ENCODE measurements around the gene PPM1E.
A peak's percentile ranks its signal among the peaks of the same experiment; 100 is the strongest.
"Not testable (repeated sequence)": the region's sequence is repeated elsewhere in the genome, so short reads cannot be mapped to it uniquely, and the experiment has no call there.

PPM1E gene

GRCh38 chr17:58913971-58914769 is 158.5 kb downstream of the PPM1E start:
- Mint-ChIP-seq H3K27ac (no peak overlapping the region), H3K4me3 (no peak overlapping the region), H3K9me3 (peaks cover 3 to 9% of the 10 kb centered on the region in 2 donors), H3K4me1 (no peaks in the 10 kb centered on the region), H3K27me3 (peaks cover 6% of the 10 kb centered on the region in 2 donors), H3K36me3 (no peaks in the 10 kb centered on the region)
- ATAC-seq (replicated peaks) (peak; percentile 49 to 63), DNase-seq (no peak)

DNA sequence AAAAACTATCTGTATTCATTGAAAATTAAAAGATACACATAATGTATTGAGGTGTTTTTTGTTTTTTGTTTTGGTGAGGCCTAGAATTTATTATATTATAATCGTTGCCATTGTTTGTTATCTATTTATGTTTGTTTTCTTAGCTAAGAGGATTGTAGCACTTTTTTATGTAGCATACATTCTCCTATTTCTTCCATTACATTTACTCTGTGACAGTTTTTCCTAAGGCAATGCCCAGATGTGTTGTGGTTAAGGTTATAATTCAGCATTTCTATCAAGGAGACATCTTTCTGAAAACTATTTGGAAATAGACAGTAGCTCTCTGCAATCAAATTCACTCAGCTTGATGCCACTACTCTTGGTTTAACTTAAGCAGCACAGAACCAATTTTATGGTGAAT is 161.6 kb downstream of the PPM1E start:
- no peak overlapping the region for H3K4me3 Mint-ChIP-seq
- H3K27ac Mint-ChIP-seq: no peak overlapping the region
- H3K36me3 Mint-ChIP-seq: no peaks in the 10 kb centered on the region
- no peak for ATAC-seq (replicated peaks)
- DNase-seq: no peak
- H3K27me3 Mint-ChIP-seq: no peaks in the 10 kb centered on the region
- peaks cover 11 to 15% of the 10 kb centered on the region in 2 donors for H3K4me1 Mint-ChIP-seq
- H3K9me3 Mint-ChIP-seq: peaks cover 0 to 2% of the 10 kb centered on the region in 2 donors

DNA sequence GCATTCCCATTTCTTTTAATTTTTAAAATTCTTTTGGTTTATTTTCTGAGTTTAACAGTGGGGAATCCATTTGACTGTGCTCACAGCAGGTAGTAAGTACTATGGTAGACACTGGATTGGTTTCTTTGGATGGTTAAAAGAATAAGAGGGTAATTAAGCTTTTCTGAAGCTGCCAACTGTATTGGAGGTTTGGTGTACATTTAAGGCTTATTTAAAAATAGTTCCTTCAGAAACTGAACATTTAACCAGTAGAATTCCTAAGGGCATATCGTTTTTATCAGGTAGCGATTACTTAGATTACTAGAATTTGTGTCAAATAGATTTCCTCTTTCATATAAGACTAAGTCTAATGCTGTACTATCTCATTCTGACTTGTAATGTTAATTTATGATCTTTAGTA is 162.4 kb downstream of the PPM1E start:
- DNase-seq (no peak), ATAC-seq (replicated peaks) (no peak)
- no peak overlapping the region for H3K27ac Mint-ChIP-seq
- H3K4me3 Mint-ChIP-seq: no peak overlapping the region
- H3K9me3 Mint-ChIP-seq: no peaks in the 10 kb centered on the region
- H3K36me3 Mint-ChIP-seq: no peaks in the 10 kb centered on the region
- peaks cover 11 to 15% of the 10 kb centered on the region in 2 donors for H3K4me1 Mint-ChIP-seq
- no peaks in the 10 kb centered on the region for H3K27me3 Mint-ChIP-seq

DNA sequence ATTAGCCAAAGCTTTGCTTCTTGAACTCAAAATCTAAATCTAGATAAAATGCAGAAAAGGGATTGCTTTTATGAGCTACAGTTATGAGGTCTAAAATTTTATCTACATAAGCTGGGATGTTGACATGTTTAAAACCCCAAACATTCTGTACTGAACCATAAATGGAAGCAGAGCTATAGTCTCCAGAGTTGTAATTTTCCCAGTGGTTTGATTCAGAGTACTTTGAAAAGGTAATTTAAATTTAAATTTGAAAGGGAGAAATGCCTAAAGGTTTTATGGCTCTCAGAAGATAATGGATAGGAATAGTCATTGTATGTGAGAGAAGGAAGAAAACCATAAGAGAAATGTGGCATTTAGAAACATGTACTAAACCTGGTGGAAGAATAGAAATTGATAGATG is 163.2 kb downstream of the PPM1E start:
- Mint-ChIP-seq H3K27me3 (no peaks in the 10 kb centered on the region), H3K27ac (no peak overlapping the region), H3K4me3 (no peak overlapping the region), H3K9me3 (no peaks in the 10 kb centered on the region), H3K4me1 (peaks cover 11 to 15% of the 10 kb centered on the region in 2 donors), H3K36me3 (no peaks in the 10 kb centered on the region)
- DNase-seq (no peak), ATAC-seq (replicated peaks) (no peak)

GRCh38 chr17:58920773-58921172 is 165.1 kb downstream of the PPM1E start:
- Mint-ChIP-seq H3K4me3 (no peak overlapping the region), H3K4me1 (peaks cover 11 to 15% of the 10 kb centered on the region in 2 donors), H3K36me3 (no peaks in the 10 kb centered on the region), H3K27me3 (no peaks in the 10 kb centered on the region), H3K27ac (no peak overlapping the region), H3K9me3 (no peaks in the 10 kb centered on the region)
- DNase-seq: no peak
- peak in 1 of 2 donors; percentile 51 for ATAC-seq (replicated peaks)

DNA sequence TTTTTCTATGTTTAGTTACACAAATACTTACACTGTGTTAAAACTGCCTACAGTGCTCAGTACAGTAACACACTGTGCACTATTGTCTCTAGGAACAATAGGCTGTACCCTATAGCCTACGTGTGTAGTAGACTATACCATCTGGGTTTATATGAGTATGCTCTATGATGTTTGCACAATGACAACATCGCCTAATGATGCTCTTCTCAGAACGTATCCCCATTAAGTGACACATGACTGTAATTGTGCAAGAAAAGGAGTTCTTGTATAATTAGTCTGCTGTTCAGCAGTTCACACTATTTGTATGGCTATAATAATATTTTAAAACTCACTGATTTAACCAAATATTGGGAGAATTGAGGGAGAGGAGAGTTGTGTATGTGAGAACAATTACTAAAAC is 177.3 kb downstream of the PPM1E start:
- DNase-seq (no peak), ATAC-seq (replicated peaks) (no peak)
- Mint-ChIP-seq H3K36me3 (no peaks in the 10 kb centered on the region), H3K4me1 (no peaks in the 10 kb centered on the region), H3K27ac (no peak overlapping the region), H3K27me3 (peaks cover 0 to 14% of the 10 kb centered on the region in 2 donors), H3K4me3 (no peak overlapping the region), H3K9me3 (no peaks in the 10 kb centered on the region)

- Mint-ChIP-seq H3K27ac (no peak overlapping the region), H3K27me3 (peaks cover 0 to 12% of the 10 kb centered on the region in 2 donors), H3K4me1 (no peaks in the 10 kb centered on the region), H3K4me3 (no peak overlapping the region), H3K36me3 (no peaks in the 10 kb centered on the region), H3K9me3 (no peaks in the 10 kb centered on the region)
- no peak for ATAC-seq (replicated peaks)
- DNase-seq: no peak
Observed at GRCh38 chr17:58936295-58936694, 180.6 kb downstream of the PPM1E start.

DNA sequence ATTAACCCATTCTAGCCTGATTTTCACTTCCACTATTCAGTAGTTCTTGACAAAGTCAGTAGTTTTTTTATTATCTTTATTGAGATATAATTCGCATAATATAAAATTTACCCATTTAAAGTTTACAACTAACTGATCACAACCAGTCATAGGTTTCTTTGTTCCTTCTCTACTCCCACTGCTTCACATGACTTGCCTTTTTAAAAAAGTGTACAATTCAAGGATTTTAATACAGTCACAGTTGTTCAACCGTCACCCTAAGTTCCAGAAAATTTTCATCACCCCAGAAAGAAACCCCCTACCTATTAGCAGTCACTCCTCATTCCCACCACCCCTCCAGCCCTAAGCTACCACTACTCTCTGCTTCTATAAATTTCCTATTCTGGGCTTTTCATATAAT is 188.5 kb downstream of the PPM1E start:
- peaks cover 2 to 13% of the 10 kb centered on the region in 2 donors for H3K36me3 Mint-ChIP-seq
- peaks cover 11 to 17% of the 10 kb centered on the region in 2 donors for H3K9me3 Mint-ChIP-seq

GRCh38 chr17:58947411-58947810 is 191.8 kb downstream of the PPM1E start:
- peaks cover 27 to 28% of the 10 kb centered on the region in 2 donors for H3K9me3 Mint-ChIP-seq

More for the DNA sequence above, 188.5 kb downstream of the PPM1E start:
- peaks cover 9 to 26% of the 10 kb centered on the region in 2 donors for H3K4me1 Mint-ChIP-seq
- peaks cover 9 to 16% of the 10 kb centered on the region in 2 donors for H3K27me3 Mint-ChIP-seq
- ATAC-seq (replicated peaks) (no peak), DNase-seq (no peak)
- H3K27ac Mint-ChIP-seq: no peak overlapping the region
- H3K4me3 Mint-ChIP-seq: no peak overlapping the region

GRCh38 chr17:58947824-58948223 is 192.2 kb downstream of the PPM1E start:
- Mint-ChIP-seq H3K36me3 (peaks cover 9 to 27% of the 10 kb centered on the region in 2 donors), H3K27ac (no peak overlapping the region), H3K27me3 (peaks cover 9 to 16% of the 10 kb centered on the region in 2 donors), H3K4me1 (peaks cover 9 to 26% of the 10 kb centered on the region in 2 donors), H3K4me3 (peak overlapping the region in 1 of 2 donors; percentile 36), H3K9me3 (peaks cover 27 to 28% of the 10 kb centered on the region in 2 donors)
- peak in 1 of 2 donors; percentile 38 for ATAC-seq (replicated peaks)
- DNase-seq: no peak

More at GRCh38 chr17:58947411-58947810, 191.8 kb downstream of the PPM1E start:
- DNase-seq: no peak
- Mint-ChIP-seq H3K4me1 (peaks cover 9 to 26% of the 10 kb centered on the region in 2 donors), H3K27ac (no peak overlapping the region), H3K27me3 (peaks cover 9 to 16% of the 10 kb centered on the region in 2 donors), H3K4me3 (no peak overlapping the region), H3K36me3 (peaks cover 9 to 27% of the 10 kb centered on the region in 2 donors)
- ATAC-seq (replicated peaks): peak; percentile 45 to 70

DNA sequence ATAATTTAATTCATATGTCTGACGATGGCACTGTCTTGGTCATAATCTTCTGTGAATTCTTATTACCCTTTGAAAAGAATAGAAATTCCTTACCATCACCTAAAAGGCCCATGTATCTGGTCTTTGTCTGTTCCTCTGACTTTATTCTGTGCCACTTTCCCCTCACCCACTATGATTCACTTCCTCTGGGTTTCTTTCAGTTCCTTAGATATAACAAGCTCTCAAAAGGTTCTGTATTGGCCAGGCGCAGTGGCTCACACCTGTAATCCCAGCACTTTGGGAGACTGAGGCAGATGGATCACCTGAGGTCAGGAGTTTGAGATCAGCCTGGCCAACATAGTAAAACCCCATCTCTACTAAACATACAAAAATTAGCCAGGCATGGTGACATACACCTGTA is 198.7 kb downstream of the PPM1E start:
- not testable (repeated sequence) for H3K27ac Mint-ChIP-seq, H3K4me3 Mint-ChIP-seq, DNase-seq, H3K27me3 Mint-ChIP-seq
- peak; percentile 91 to 92 for ATAC-seq (replicated peaks)
- Mint-ChIP-seq H3K4me1 (peaks cover 9 to 15% of the 10 kb centered on the region in 2 donors), H3K36me3 (peaks cover 9 to 12% of the 10 kb centered on the region in 2 donors), H3K9me3 (peaks cover 14 to 17% of the 10 kb centered on the region in 2 donors)

GRCh38 chr17:58956997-58957724 is 201.5 kb downstream of the PPM1E start:
- peaks cover 0 to 7% of the 10 kb centered on the region in 2 donors for H3K9me3 Mint-ChIP-seq
- no peaks in the 10 kb centered on the region for H3K27me3 Mint-ChIP-seq
- ATAC-seq (replicated peaks) (no peak), DNase-seq (no peak)
- peaks cover 9 to 15% of the 10 kb centered on the region in 2 donors for H3K4me1 Mint-ChIP-seq
- peaks cover 0 to 4% of the 10 kb centered on the region in 2 donors for H3K36me3 Mint-ChIP-seq
- H3K4me3 Mint-ChIP-seq: no peak overlapping the region
- no peak overlapping the region for H3K27ac Mint-ChIP-seq

- not testable (repeated sequence) for H3K27me3 Mint-ChIP-seq; H3K27ac Mint-ChIP-seq; H3K4me3 Mint-ChIP-seq; H3K9me3 Mint-ChIP-seq; DNase-seq; H3K36me3 Mint-ChIP-seq; ATAC-seq (replicated peaks)
- H3K4me1 Mint-ChIP-seq: peaks cover 9 to 15% of the 10 kb centered on the region in 2 donors
Observed at GRCh38 chr17:58957725-58958073, 202.0 kb downstream of the PPM1E start.

GRCh38 chr17:58960068-58960467 is 204.4 kb downstream of the PPM1E start:
- H3K27ac Mint-ChIP-seq: no peak overlapping the region
- H3K4me3 Mint-ChIP-seq: no peak overlapping the region
- ATAC-seq (replicated peaks): no peak
- no peaks in the 10 kb centered on the region for H3K27me3 Mint-ChIP-seq
- no peak for DNase-seq
- H3K9me3 Mint-ChIP-seq: no peaks in the 10 kb centered on the region
- peaks cover 0 to 1% of the 10 kb centered on the region in 2 donors for H3K4me1 Mint-ChIP-seq
- H3K36me3 Mint-ChIP-seq: no peaks in the 10 kb centered on the region
